A204.1 (cell line): ENCODE results near the gene HSPA9.

Experiments used
- FAIRE-seq: peaks from 2 replicates; lab custom pipeline; 2012; peaks lifted over from hg19 to GRCh38; lab: Jason Lieb, UNC

HSPA9 gene

DNA sequence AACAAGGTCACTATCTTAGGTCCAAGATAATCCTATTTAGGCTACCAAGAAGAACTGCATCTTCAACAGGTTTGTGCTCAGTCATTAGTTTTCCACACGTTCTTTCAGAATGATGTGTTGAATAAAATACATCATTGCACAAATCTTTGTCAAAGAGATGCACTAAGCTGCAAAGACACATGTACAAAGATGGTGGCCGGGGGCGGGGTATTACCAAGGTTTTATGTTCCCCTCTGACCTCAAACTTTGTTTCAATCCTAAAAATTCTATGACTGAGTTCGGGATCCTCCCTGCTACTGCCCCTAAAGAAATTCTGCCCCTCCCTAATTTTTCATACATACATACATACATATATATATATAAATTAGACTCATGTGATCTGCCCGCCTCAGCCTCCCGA, 14.2 kb downstream of the HSPA9 start:
- no peak for FAIRE-seq

DNA sequence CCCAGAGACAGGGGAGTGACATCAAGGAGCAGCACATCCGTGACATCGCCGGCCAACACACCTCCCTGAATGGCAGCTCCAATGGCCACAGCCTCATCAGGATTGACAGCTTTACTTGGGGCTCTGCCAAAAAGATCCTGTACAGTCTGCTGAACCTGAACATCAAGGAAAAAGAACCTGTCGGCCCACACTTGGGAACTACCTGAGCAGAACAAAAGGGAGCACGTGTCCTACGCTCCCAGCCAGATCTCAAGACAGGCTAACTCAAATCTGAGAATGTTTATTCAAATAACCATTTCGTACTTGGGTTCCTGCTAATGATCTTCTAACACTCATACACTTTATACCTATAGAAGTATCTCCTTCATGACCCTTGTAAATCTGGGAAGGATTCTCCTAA, 15.3 kb downstream of the HSPA9 start:
- no peak for FAIRE-seq

DNA sequence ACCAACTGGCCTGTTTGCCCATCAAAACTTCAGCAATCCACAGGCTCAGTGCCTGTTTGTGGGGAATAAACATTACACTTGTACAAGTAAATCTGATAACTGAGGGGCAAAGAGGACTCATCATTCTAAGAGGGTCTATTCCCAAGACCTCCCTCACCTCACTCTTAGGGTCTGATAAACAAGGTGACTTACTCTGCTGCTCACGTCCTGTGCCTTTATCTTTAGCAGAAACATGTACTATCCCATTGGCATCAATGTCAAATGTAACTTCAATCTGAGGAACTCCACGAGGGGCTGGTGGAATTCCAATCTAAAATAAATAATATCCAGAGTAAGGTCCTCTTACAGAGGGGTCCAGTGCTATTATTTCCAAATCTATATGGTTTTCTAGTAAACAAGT, 17.5 kb downstream of the HSPA9 start:
- FAIRE-seq = no peak

DNA sequence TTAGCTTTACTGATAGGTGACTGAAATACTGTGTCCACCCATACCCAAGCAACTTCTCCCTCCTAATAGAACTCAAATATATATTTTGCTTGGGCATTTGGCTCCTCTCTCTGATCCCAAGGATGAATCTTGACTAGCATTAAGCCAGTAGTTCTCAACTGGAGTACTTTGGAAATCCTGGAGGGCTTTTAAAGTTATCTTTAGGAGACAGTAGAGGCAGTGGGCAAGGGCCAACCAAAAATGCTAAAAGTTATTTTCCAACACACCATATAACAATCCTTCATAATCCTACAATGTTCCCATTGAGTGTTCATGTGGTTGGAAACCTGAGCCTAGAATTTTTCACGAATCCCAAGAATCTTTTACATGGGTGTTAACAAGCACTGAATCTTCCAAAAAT, 21.1 kb downstream of the HSPA9 start:
- FAIRE-seq = no peak

DNA sequence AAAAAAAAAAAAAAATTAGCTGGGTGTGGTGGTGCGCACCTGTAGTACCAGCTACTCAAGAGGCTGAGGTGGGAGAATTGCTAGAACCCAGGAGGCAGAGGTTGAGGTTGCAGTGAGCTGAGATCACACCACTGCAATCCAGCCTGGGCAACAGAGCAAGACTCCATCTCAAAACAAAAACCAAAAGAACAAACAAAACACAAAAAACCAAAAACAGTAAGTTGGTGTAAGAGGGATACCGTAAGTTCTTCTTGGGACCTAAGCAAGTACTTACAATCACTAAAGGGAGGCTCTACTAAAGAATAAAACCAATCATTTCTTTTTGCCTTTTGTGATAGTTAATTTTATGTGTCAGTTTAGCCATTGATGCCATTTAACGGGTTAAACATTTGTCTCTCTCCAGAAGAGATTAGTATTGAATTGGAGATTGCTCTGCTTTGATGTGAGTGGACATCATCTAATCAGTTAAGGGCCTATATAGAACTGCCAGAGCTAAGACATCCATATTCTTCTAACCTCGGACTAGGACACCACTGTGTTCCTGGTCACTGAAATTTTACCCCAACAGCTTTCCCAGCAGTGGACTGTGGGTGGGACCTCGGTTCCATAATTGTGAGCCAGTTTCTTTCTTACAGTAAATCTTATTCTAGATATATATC, 21.6 kb downstream of the HSPA9 start:
- no peak for FAIRE-seq

DNA sequence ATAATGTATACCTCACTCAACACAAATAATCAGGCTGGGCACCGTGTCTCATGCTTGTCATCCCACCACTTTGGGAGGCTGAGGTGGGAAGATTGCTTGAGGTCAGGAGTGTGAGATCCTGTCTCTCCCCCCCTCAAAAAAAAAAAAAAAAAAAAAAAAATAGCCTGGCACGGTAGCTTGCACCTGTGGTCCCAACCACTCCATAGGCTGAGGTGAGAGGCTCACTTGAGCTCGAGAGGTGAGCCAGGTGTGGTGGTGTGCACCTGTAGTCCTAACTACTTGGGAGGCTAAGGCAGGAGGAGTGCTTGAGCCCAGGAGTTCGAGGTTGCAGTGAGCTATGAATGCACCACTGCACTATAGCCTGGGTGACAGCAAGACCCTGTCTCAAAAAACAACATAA, 22.5 kb downstream of the HSPA9 start:
- no peak for FAIRE-seq

DNA sequence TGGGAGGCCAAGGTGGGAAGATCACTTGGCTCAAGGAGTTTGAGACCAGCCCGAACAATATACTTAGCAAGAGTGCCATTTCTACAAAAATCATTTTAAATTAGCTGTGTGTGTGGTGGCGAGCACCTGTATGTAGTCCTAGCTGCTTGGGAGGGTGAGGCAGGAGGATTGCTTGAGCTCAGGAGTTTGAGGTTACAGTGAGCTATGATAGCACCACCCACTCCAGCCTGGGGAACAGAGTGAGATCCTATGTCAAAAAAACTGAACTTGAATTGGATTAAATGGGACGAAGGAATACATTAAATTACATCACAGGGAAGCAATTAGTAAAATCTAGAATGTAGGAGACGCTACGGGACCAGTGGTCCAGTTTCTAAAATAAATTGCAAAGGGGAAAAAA, 25.8 kb downstream of the HSPA9 start:
- FAIRE-seq = no peak

DNA sequence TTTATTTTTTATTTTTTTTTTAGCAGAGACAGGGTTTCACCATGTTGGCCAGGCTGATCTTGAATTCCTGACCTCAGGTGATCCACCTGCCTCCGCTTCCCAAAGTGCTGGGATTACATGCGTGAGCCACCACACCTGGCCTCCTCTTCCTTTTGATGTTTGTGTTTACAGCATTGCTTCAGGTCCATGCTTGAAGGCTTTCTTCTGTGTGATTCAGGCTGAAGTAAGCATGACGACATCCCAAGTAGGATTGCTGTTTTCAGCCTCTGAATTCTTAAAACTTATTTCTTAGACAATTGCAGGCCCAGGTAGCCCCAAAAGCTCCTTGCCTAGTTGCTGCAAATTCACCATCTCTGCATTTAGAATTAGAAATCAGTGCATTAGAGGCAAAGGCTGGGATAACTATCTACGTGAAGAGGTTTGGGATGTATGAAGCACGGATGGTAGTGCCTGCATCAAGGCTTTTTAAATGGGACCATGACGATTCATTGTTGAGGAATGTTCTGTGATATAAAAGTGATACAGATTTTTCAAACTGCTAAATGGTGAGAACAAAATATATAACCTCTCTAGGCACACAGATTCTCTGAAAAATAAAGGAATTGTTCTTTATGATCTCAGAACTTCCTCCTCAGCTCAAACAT, 29.2 kb downstream of the HSPA9 start:
- no peak for FAIRE-seq

DNA sequence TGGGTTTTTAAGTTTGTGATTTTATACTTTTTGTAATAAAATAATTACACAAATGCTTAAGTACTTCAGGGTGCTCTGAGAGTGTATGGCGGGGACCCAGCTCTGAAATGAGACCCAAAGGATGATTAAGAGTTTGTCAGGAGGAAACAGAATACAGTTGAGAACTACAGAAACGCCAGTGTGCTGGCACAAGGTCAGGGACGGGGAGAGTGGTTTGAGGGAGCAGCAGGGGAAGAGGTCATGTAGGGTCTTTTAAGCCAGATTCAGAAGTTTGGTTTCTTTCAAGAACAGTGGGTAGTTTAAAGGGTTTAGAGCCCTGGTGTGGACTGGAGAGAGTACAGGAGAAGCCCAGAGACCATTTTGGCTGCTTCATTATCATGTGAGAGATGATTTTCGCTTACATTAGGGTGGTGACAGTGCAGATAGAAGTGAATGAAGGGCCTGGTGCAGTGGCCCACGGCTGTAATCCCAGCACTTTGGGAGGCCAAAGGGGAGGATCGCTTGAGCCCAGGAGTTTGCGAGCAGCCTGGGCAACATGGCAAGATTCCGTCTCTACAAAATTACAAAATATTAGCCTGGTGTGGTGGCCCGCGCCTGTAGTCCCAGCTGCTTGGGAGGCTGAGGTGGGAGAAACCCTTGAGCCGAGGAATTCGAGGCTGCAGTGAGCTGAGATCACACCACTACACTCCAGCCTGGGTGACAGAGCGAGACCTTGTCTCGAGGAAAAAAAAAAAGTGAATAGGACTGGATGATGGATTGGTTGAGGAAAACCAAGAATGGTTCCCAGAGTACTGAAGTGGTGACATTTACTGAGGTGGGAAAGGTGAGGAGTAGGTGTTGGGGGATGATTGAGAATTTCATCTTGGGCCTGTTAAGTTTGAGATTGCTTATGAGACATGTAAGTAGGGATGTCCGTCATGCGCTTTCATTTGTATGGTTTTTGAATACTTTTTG, 30.7 kb downstream of the HSPA9 start:
- no peak for FAIRE-seq

DNA sequence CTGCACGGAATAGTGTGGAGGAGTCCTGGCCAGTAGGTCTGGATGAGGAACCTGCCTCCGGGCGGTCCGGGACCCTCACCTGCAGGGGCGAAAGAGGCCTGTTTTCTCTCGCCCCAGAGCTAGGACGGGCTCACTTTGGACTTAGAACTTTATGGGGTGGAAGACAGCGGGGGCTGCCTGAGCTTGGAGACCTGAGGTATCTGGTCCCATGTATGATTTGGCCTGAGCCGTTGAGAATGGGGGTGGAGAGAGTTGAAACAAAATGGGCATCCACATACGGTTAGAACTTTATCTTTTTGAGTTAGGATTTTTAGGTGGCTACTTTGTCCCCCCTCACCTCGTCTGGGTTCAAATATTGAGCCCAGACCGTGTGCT, 31.5 kb downstream of the HSPA9 start:
- FAIRE-seq = no peak

DNA sequence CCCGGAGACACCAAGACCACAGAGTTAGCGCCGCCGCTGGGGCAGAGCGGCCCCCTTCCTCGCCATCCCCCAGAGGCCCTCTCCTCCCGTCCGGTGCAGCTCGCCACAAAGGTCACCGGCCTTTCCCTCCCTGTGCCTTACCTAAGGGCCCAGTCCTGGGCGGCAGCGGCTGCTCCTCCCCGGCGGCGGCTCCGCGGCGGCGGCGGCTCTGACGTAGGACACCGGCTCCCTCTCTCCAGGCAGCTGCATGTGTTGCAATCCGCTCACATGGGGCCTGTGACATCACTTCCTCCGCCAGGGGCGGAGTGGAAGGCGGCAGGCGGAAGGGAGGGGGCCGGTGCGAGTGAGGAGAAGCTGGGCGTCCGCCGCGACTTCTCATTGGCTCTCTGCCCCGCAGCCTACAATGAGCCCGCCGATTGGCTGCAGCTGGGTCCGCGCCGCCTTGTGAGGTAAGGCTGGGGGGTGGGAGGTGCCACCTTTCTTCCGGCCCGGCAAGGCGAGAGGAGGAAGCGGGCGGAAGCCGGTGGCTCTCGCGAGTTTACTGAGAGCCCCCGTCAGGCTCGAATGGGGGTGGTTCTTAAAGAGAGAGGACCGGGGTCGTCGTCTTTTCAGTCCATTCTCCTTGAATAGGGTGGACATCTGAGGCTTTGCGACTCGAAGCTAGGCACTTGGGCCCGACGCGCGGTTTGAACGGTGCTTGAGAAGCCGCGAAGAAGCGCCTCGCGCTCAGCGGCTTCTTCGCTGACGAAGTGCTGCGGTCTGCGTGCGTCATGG, 32.1 kb downstream of the HSPA9 start, which contains the start of gene ETF1:
Gene ETF1 (minus strand): TSS at position 281 of the 774 bp plus-strand sequence. CDS start 318 bp downstream, outside the sequence.
- FAIRE-seq = peak; percentile 99

DNA sequence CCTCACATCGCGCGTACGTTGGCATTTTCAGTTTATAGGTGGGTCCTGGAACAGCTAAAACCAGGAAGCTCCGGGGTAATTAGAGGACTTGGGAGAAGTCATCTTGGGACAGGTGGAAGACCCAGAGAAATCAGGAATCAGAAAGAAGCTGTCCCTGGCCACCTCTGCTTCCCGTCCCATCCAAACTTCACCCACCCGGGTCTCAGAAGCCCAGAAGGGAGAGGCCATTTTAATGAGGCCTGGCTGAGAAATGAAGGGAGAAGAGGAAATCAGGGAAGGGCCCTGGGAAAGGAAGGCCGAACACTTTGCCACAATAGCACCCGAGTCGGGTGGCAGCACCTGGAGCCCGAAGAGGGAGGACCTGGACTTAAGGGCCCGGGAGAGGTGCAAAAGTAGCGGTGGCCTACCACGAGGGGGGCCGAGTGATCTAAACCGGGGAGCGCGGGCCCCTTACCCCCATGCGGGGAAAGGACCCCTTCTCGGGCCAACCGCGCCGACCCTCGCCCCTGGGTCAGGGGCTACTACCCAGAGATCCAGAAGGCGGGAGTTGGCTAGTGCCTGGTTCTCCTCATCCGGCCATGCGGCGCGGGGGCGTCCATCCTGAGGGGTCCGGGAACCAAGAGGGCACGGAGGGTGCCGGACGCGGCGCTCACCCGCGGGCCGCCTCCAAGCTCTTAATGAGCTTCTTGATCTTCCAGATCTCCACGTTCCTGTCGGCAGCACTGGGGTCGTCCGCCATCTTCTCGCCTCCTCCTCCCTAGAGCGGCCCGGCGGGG, 32.8 kb downstream of the HSPA9 start:
- no peak for FAIRE-seq

DNA sequence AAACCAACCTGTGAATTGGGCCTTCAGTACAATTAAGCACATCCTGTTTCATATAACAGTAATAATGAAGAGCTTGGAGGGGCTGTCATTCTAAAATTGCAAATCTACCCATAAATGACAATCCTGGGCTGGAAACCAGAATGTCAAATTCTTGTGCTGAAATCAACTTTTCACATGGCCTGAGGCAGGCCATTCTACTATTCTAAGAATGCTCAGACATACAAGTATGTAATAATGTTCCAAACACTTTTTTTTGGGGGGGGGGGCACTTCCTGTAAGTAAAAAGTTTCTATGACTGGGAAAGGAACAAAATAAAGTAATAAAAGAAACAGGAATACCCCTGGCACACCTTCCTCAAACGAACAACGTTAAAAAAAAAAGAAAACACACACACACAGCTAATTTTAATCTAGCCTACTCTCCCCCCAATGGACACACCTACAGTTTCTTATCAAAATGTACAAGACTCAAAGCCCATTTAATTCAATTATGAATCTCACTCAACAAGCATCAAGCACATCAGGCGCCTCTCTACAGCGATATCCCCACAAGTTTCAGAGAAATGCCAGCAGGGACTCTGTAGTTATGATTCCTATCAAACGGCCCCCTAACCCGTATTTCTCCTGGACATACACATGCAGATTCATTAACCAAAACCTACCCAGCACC, 33.6 kb downstream of the HSPA9 start:
- no peak for FAIRE-seq

DNA sequence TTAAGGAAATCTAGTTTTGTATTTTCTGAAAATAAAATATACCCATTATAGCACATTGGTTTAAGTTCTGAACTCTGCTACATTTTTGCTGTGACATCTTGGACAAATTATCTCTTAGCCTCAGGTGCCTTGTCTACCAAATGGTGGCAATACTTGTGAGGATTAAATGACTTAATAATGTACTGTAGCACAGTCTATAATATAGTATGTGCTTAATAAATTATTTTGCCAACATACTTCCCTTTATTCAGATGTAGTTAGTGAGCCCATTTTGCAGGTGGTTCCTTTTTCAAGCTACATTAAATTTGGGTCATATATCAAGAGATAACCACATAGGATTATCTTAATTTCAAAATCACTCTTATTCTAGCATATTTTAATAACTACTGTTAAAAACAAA, 35.4 kb downstream of the HSPA9 start:
- no peak for FAIRE-seq

DNA sequence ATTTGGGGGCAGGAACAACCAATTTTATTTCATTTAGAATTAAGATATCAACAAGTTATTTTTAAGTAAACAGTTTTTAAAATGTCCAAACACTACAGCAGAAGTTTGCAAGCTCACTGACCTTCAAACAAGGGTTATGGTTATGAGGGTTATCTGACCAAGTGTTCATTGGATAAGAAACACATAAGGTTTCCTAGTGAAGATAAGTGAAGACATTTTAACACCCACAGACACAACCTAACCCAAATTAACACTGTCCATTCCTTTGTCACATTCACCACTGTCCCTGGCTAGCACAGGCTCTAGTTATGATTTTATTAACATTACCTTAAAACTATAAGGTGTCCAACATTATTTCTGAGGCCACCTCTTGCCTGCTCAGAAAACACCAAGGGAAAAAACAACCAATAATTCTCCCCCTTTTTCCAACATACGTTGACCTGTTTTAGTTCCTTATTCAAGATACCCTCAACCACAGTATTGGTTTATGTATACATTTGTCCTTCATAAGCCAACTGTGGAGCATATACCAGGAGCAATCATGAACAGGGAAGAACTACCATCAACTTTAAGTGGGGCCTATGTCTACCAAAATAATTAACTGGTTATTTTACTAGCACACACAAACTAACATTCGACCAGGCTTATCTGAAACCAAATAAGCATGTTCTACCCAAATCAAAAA, 36.1 kb downstream of the HSPA9 start:
- FAIRE-seq = no peak

DNA sequence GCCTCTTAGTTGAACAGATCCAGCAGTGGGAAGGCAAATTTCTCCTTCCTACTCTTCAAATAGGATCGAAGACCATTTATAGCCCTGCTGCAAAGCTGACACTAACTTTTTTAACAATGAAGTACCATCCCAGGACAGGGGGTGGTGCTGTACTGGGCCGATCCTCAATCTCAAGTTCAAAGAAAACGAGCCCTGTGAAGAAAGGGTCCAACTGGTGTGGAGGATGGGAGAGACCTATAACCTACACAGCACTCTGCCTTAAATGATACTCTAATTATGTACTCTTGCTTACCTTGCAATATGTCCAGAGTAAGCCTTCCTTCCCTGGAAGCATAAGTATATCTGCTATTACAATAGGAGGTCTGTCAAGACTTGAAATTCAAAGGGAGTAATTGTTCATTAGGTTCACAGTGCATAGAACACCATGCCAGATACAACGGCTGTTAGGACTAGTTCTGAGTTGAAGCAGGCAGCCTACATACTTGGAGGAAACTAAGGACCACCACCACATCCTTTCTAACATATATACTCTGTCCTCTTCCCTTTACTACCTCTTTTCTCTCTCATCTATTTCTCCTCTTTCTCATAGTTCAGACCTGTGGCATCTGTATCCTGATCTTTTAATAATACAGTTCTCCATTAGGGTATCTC, 38.4 kb downstream of the HSPA9 start:
- FAIRE-seq = no peak

DNA sequence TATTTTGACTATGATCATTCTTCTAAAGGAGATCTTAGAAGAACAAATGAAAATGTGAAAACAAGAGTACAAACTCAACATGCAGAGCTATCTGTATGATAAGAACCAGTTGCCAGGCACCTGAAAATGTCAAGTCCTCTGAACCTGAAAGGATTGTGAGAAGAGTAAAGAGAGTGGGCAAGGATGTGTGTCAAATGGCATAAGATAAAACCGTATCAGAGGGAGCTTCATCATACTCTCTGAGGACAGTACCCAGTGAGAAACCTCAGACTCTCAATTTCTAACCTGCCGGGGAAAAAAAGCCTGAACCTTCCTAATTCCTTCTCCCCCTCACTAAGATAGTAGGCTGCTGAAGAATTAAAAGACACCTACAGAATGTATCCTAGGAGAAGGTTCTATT, 39.0 kb downstream of the HSPA9 start:
- FAIRE-seq = no peak

DNA sequence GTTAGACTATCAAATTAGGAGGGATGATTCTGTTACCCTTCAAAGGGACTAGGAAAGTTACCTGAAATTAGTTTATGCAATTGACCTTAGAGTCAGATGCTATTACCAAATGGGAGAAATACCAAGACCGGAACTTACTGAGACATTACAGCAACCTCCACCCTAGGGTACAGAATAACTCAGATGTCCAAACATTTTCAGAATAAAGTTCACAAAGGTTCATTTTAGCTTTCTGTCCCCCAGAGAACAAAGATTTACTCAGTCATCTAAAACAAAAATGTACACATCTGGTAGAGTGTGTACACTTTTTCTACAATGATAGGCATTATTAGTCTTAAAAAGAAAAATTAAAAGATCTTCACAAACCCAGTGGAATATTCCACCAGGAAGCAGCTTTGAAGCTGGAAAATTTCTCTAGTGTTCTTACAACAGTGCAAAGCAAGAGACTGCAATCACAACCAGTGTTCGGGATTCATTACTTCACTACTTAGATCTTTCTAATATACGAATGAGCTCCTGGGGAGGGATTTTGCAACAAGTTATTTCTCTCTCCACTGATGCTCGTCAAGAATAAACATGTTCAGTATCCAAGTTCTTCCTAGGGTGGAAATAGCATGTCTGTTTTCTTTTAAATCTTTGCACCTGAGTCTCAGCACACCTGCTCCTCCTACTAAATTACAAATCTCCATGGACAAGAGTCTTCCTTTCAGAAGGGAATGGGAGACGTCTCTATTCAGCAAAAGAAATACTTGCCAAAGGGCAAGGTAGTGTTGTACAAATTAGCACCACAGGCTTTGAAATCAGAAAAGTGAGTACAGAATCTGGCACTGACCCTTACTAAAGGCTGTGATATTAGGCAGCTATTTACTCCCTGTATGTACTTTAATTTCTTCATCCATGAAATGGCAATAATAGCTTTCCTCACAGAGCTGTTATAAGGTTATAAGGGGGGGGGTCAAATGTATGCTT, 40.9 kb downstream of the HSPA9 start:
- no peak for FAIRE-seq

DNA sequence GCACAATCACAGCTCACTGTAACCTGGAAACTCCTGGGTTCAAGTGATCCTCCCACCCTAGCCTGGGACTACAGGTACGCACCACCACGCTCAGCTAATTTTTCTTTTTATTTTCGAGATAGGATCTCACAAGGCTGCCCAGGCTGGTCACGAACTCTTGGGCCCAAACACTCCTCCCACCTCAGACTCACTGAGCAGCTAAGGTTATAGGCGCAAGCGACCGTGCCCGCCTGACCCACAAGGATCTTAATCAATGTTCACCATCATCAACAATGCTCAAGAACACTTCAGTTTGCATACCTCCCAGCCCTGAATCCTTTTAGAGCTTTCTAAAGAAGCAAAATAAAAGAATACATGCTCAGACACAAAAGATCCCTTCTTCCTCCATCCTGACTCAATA, 45.4 kb downstream of the HSPA9 start:
- no peak for FAIRE-seq
